Neural crest cell (in vitro differentiated cells): ENCODE data around the gene UMPS. TPM values are rescaled to one million over a fixed set of nuclear protein-coding genes. Genes with fewer than 3 reads are reported as not detected.

Source experiments
- DNase-seq: peaks from one replicate; pipeline ENCODE4 v3.0.0; 2021; ENCODE audit warnings: low read depth, mixed read lengths, low spot score
- H3K27ac Mint-ChIP-seq: one replicate; pipeline ENCODE4 v1.8.0; 2021; ENCODE audit warnings: mild to moderate bottlenecking, mixed read lengths; ENCODE audit not compliant: unreplicated experiment
- H3K27me3 Mint-ChIP-seq: 2 replicates; pipeline ENCODE4 v1.8.0; 2021; ENCODE audit warnings: low read depth, mild to moderate bottlenecking, mixed read lengths
- H3K36me3 Mint-ChIP-seq: 2 replicates; pipeline ENCODE4 v1.8.0; 2021; ENCODE audit warnings: low read depth, mild to moderate bottlenecking, mixed read lengths
- H3K4me1 Mint-ChIP-seq: 2 replicates; pipeline ENCODE4 v1.8.0; 2021; ENCODE audit warnings: mixed read lengths
- H3K4me3 Mint-ChIP-seq: one replicate; pipeline ENCODE4 v1.8.0; 2021; ENCODE audit warnings: mild to moderate bottlenecking, mixed read lengths
- H3K9me3 Mint-ChIP-seq: 2 replicates; pipeline ENCODE4 v1.8.0; 2021; ENCODE audit warnings: mixed read lengths
- total RNA-seq: library from RNA; stranded (reverse); gene quantifications from 2 replicates; pipeline ENCODE4 v1.2.1, GENCODE V29; 2021
- TF ChIP-seq, protein P1 (sequence below): fragments of 200-600 bp; sonication (generic); conservative IDR thresholded peaks from 2 replicates; pipeline ENCODE4 v1.5.0; 2021; ENCODE audit warnings: antibody characterized with exemption, mild to moderate bottlenecking

UMPS gene
- total RNA-seq, 1 donor from 2014 or later = 70.7 TPM

GRCh38 chr3:124707656-124708062 lies 22.6 kb upstream of the UMPS start:
- Mint-ChIP-seq H3K4me1 (peaks cover 16% of the 10 kb centered on the region), H3K4me3 (no peak overlapping the region), H3K36me3 (peaks cover 2% of the 10 kb centered on the region), H3K9me3 (no peaks in the 10 kb centered on the region), H3K27me3 (no peaks in the 10 kb centered on the region), H3K27ac (peak overlapping the region; percentile 53)
- TF ChIP-seq, protein P1, sequence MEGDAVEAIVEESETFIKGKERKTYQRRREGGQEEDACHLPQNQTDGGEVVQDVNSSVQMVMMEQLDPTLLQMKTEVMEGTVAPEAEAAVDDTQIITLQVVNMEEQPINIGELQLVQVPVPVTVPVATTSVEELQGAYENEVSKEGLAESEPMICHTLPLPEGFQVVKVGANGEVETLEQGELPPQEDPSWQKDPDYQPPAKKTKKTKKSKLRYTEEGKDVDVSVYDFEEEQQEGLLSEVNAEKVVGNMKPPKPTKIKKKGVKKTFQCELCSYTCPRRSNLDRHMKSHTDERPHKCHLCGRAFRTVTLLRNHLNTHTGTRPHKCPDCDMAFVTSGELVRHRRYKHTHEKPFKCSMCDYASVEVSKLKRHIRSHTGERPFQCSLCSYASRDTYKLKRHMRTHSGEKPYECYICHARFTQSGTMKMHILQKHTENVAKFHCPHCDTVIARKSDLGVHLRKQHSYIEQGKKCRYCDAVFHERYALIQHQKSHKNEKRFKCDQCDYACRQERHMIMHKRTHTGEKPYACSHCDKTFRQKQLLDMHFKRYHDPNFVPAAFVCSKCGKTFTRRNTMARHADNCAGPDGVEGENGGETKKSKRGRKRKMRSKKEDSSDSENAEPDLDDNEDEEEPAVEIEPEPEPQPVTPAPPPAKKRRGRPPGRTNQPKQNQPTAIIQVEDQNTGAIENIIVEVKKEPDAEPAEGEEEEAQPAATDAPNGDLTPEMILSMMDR = no peak
- no peak for DNase-seq

DNA sequence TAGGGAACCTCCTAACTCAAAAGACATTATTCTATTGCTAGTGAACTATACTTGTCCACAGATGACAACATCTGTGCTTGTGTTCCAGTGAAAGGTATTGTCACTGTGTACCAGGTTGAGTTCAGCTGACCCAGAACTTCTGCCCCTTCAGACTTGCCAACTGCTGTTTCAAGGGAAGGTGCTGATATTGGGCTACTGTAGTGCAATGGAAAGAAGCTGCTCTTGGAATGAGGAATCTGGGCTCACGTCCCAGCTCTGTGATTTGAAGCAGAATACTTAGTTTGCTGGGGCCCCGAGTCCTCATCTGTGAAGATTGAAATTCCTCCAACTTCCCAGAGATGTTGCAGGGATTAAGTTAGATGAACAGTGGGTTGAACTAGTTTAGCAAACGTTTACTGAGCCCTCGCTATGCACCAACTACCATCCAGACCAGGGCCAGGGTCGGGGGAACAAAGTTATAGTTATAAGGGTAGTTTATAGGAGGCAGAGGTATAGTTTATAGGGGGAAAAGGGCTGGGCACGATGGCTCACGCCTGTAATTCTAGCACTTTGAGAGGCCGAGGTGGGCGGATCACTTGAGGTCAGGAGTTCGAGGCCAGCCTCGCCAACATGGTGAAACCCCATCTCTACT lies 15.9 kb upstream of the UMPS start:
- Mint-ChIP-seq H3K27ac (no peak overlapping the region), H3K36me3 (peaks cover 9% of the 10 kb centered on the region), H3K9me3 (no peaks in the 10 kb centered on the region), H3K4me1 (no peaks in the 10 kb centered on the region), H3K27me3 (no peaks in the 10 kb centered on the region), H3K4me3 (no peak overlapping the region)
- no peak for DNase-seq
- TF ChIP-seq, protein P1 = no peak

DNA sequence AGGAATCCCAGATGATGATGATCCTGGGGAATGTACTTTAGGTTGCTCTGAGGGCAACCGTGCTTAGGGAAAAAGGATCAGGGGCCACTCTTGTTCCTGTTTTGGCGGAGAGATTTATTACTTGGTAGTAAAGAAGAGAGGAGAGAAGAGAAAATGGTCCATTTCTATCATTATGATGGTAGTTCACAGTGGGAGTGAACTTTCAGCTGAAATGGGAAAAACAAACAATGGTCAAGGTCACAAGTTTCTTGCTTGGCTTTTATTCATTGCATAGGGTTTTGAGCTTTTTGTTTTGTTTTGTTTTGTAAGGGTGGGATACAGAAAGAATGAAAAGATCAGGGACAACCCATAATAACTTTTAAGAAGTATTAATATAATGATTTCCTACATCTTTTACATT lies 7.7 kb upstream of the UMPS start:
- H3K27me3 Mint-ChIP-seq = peaks cover 32% of the 10 kb centered on the region
- peaks cover 4% of the 10 kb centered on the region for H3K4me1 Mint-ChIP-seq

DNA sequence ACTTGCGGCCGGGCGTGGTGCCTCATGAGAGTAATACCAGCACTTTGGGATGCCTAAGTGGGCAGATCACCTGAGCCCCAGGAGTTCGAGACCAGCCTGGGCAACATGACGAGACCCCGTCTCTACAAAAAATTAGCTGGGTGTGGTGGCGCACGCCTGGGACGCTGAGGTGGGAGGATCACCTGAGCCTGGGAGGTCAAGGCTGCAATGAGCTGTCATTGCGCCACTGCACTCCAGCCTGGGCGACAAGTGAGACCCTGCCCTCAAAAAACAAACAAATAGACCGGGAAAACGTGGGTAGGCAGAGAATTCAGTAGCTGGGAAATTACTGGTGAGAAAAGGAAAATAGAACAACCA lies 667 bp downstream of the UMPS start:
- TF ChIP-seq, protein P1 = no peak
- H3K27ac Mint-ChIP-seq = peak overlapping the region; percentile 99
- peak overlapping the region; percentile 99 for H3K4me3 Mint-ChIP-seq
- no peaks in the 10 kb centered on the region for H3K9me3 Mint-ChIP-seq
- no peak for DNase-seq
- H3K4me1 Mint-ChIP-seq = peaks cover 39% of the 10 kb centered on the region
- H3K27me3 Mint-ChIP-seq = peaks cover 13% of the 10 kb centered on the region
- peaks cover 3% of the 10 kb centered on the region for H3K36me3 Mint-ChIP-seq

More for the DNA sequence above, 7.7 kb upstream of the UMPS start:
- no peak for DNase-seq
- Mint-ChIP-seq H3K4me3 (no peak overlapping the region), H3K36me3 (peaks cover 9% of the 10 kb centered on the region), H3K27ac (no peak overlapping the region), H3K9me3 (no peaks in the 10 kb centered on the region)
- TF ChIP-seq, protein P1 = no peak

DNA sequence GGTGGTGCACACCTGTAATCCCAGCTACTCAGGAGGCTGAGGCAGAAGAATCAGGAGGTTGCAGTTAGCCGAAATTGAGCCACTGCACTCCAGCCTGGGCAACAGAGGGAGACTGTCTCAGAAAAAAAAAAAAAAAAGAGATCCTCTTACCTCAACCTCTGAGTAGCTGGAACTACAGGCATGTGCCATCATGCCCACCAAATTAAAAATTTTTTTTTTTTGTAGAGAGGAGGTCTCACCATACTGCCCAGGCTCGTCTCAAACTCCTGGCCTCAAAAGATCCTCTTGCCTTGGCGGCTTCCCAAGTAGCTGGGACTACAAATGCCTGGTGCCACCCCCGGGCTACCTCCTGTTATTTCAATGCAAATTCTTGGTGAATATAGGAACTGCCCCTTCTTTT lies 1.5 kb downstream of the UMPS start:
- H3K4me1 Mint-ChIP-seq = peaks cover 39% of the 10 kb centered on the region
- TF ChIP-seq, protein P1 = no peak
- H3K9me3 Mint-ChIP-seq = no peaks in the 10 kb centered on the region
- peaks cover 3% of the 10 kb centered on the region for H3K36me3 Mint-ChIP-seq
- H3K27ac Mint-ChIP-seq = peak overlapping the region; percentile 12
- no peak for DNase-seq
- peak overlapping the region; percentile 85 for H3K4me3 Mint-ChIP-seq
- H3K27me3 Mint-ChIP-seq = peaks cover 12% of the 10 kb centered on the region
